Neutrophil (primary cell): ENCODE measurements around the gene PIMREG.
A peak's percentile ranks its signal among the peaks of the same experiment; 100 is the strongest.

ENCODE experiments used
- H3K27ac ChIP-seq: fragments of 200-600 bp; sonication (generic); 2 replicates; pipeline ENCODE4 v1.5.1; 2016; ENCODE audit warnings: mild to moderate bottlenecking, moderate library complexity
- H3K27me3 ChIP-seq: fragments of 200-600 bp; sonication (generic); 2 replicates; pipeline ENCODE4 v1.6.0; 2016; ENCODE audit warnings: mild to moderate bottlenecking
- H3K36me3 ChIP-seq: fragments of 200-600 bp; sonication (generic); 2 replicates; pipeline ENCODE4 v1.5.1; 2017
- H3K4me1 ChIP-seq, 2 experiments: fragments of 200-600 bp in 1 of 2; sonication (generic) in 1 of 2; 1 replicate in 1 of 2; 2 replicates in 1 of 2; pipeline versions ENCODE4 v1.5.1 to v1.6.1; 2013 to 2016; ENCODE audit warnings: low read depth in 1 of 2, low read length in 1 of 2, mild to moderate bottlenecking in 1 of 2, moderate library complexity in 1 of 2; ENCODE audit not compliant: control insufficient read depth in 1 of 2, insufficient read depth in 1 of 2
- H3K4me3 ChIP-seq, 2 experiments: fragments of 200-600 bp in 1 of 2; sonication (generic) in 1 of 2; 1 replicate in 1 of 2; 2 replicates in 1 of 2; pipeline ENCODE4 v1.5.1; 2013 to 2016; ENCODE audit warnings: low read depth in 1 of 2, low read length in 1 of 2, mild to moderate bottlenecking in 1 of 2, moderate library complexity in 1 of 2
- H3K9me3 ChIP-seq: fragments of 200-600 bp; sonication (generic); 2 replicates; pipeline ENCODE4 v1.5.1; 2016
- CTCF ChIP-seq: fragments of 200-600 bp; sonication (generic); IDR thresholded peaks from 2 replicates; pipeline ENCODE4 v1.5.1; 2016; ENCODE audit warnings: antibody characterized with exemption

PIMREG gene

GRCh38 chr17:6429266-6429665 lies 15.0 kb upstream of the PIMREG start:
- H3K36me3 ChIP-seq = no peaks in the 10 kb centered on the region
- no peaks in the 10 kb centered on the region for H3K4me1 ChIP-seq
- no peaks in the 10 kb centered on the region for H3K9me3 ChIP-seq
- no peak overlapping the region for H3K4me3 ChIP-seq
- H3K27ac ChIP-seq = no peak overlapping the region
- H3K27me3 ChIP-seq = peaks cover 19% of the 10 kb centered on the region
- no peak for TF ChIP-seq CTCF

- Histone ChIP-seq H3K27me3 (peaks cover 19% of the 10 kb centered on the region), H3K4me1 (no peaks in the 10 kb centered on the region), H3K4me3 (no peak overlapping the region), H3K36me3 (no peaks in the 10 kb centered on the region), H3K9me3 (no peaks in the 10 kb centered on the region), H3K27ac (no peak overlapping the region)
- TF ChIP-seq CTCF = peak; percentile 16
Observed at GRCh38 chr17:6430769-6431168, 13.5 kb upstream of the PIMREG start.

GRCh38 chr17:6435051-6435450 lies 9.2 kb upstream of the PIMREG start, which contains the start of gene AIPL1:
Gene AIPL1 (minus strand): TSS chr17:6435121. CDS start chr17:6435104, 17 bp downstream.
- H3K4me3 ChIP-seq = no peak within 1 kb of the TSS
- no peak within 1 kb of the TSS for H3K27ac ChIP-seq
- H3K4me1 ChIP-seq = no peaks in the 10 kb centered on the region
- no peaks in the 10 kb centered on the region for H3K36me3 ChIP-seq
- peaks cover 46% of the 10 kb centered on the region for H3K27me3 ChIP-seq
- TF ChIP-seq CTCF = no peak
- no peaks in the 10 kb centered on the region for H3K9me3 ChIP-seq

- Histone ChIP-seq H3K9me3 (no peaks in the 10 kb centered on the region), H3K27ac (no peak overlapping the region), H3K4me1 (no peaks in the 10 kb centered on the region), H3K27me3 (peaks cover 54% of the 10 kb centered on the region), H3K36me3 (no peaks in the 10 kb centered on the region), H3K4me3 (no peak overlapping the region)
- peak; percentile 73 for TF ChIP-seq CTCF
Observed at GRCh38 chr17:6435968-6436367, 8.3 kb upstream of the PIMREG start.

GRCh38 chr17:6437466-6437865 lies 6.8 kb upstream of the PIMREG start:
- H3K4me1 ChIP-seq = no peaks in the 10 kb centered on the region
- TF ChIP-seq CTCF = no peak
- H3K9me3 ChIP-seq = no peaks in the 10 kb centered on the region
- H3K27me3 ChIP-seq = peaks cover 66% of the 10 kb centered on the region
- H3K36me3 ChIP-seq = no peaks in the 10 kb centered on the region
- H3K4me3 ChIP-seq = no peak overlapping the region
- no peak overlapping the region for H3K27ac ChIP-seq

GRCh38 chr17:6437956-6438355 lies 6.3 kb upstream of the PIMREG start:
- no peaks in the 10 kb centered on the region for H3K9me3 ChIP-seq
- H3K36me3 ChIP-seq = no peaks in the 10 kb centered on the region
- H3K4me3 ChIP-seq = no peak overlapping the region
- H3K27ac ChIP-seq = no peak overlapping the region
- H3K4me1 ChIP-seq = peaks cover 0 to under 1% of the 10 kb centered on the region in 2 experiments
- peaks cover 66% of the 10 kb centered on the region for H3K27me3 ChIP-seq
- TF ChIP-seq CTCF = no peak
